Colonic mucosa (tissue), 4 donors: ENCODE results near the gene NR3C1. TPM values are rescaled to one million over a fixed set of nuclear protein-coding genes. Genes with fewer than 3 reads are reported as not detected.

Experiments used
- DNase-seq: peaks from one replicate; pipeline ENCODE4 v3.0.0-alpha.2; 2020
- H3K27ac ChIP-seq: fragments of 200-600 bp; one replicate; pipeline ENCODE4 v1.8.0; 2021
- H3K27me3 ChIP-seq: fragments of 200-600 bp; one replicate; pipeline ENCODE4 v1.8.0; 2021
- H3K36me3 ChIP-seq: fragments of 200-600 bp; one replicate; pipeline ENCODE4 v1.8.0; 2021
- H3K4me1 ChIP-seq: fragments of 200-600 bp; one replicate; pipeline ENCODE4 v1.8.0; 2021; ENCODE audit warnings: mild to moderate bottlenecking
- H3K4me3 ChIP-seq: fragments of 200-600 bp; one replicate; pipeline ENCODE4 v1.8.0; 2021
- H3K9ac ChIP-seq, 2 donors: one replicate each; pipeline ENCODE4 v1.7.0; 2013; ENCODE audit warnings: control low read depth in 2 of 2, low read depth in 2 of 2, low read length in 2 of 2
- H3K9me3 ChIP-seq: fragments of 200-600 bp; one replicate; pipeline ENCODE4 v1.8.0; 2021
- CTCF ChIP-seq: fragments of 200-600 bp; IDR thresholded peaks from one replicate; pipeline ENCODE4 v1.8.0; 2022; ENCODE audit warnings: antibody characterized with exemption, mild to moderate bottlenecking
- intact Hi-C: fragments of 100-400 bp; cut with DNase I; formaldehyde crosslinking; loops from one replicate; pipeline ENCODE4 v1.14.1; 2022
- total RNA-seq, 2 donors: library from RNA; stranded (reverse); fragmentation: NEBNext Ultra II Directional in 1 of 2; extraction: Animal tissue kit (Norgen Biotek cat#: 25700) in 1 of 2; gene quantifications; one replicate each; pipeline ENCODE4 v1.2.1, GENCODE V29; 2021
- donor health status: healthy.
- donor health status: DM: no; HTN: no; CAD: no.
- donor health status: DM: no; HTN: no; CAD: no.

NR3C1 gene
- total RNA-seq, 2 donors from 2014 or later = 13.0 to 23.5 TPM

DNA sequence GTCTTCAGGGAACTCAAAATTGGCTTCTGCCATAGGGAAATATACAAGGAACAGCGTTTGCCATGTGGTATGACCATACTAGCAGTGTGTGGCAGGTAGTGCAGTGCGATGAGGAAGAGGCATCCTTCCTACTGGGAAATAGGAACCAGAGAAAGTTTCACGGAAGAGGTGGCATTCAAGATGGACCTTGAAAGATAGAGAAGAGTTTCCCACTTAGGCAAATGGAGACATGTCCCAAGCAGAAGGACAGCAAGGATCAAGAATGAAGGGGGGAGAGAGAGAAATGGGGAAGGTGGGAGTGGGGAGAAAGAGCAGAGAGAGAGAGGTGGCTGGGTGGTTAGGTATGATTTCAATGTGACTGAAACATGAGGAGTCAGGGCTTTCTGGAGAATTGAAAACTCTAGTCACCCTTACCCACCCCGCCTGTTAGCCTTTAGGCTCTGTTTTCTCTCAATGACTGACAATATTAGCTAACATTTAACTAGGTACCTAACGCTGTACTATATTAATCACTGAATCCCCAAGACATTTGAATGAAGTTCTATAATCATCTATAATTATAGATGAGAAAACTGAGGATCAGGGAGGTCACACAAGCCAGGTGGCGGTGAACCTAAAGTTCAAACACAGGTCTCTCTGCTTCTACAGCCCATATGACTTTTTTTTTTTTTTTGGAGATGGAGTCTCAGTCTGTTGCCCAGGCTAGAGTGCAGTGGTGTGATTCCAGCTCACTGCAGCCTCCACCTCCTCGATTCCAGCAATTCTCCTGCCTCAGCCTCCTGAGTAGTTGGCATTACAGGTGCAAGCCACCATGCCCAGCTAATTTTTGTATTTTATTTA is 171.3 kb downstream of the NR3C1 start:
- intact Hi-C loops = no loop called here
- H3K9ac ChIP-seq = no peak overlapping the region
- TF ChIP-seq CTCF = no peak

GRCh38 chr5:143231416-143231815 is 172.1 kb downstream of the NR3C1 start:
- TF ChIP-seq CTCF = no peak
- Histone ChIP-seq H3K36me3 (no peaks in the 10 kb centered on the region), H3K9me3 (no peaks in the 10 kb centered on the region), H3K4me1 (no peaks in the 10 kb centered on the region), H3K9ac (no peak overlapping the region), H3K27ac (no peak overlapping the region), H3K27me3 (no peaks in the 10 kb centered on the region), H3K4me3 (no peak overlapping the region)
- intact Hi-C loops = no loop called here
- no peak for DNase-seq

More for the DNA sequence above, 171.3 kb downstream of the NR3C1 start:
- Histone ChIP-seq H3K9me3 (no peaks in the 10 kb centered on the region), H3K36me3 (no peaks in the 10 kb centered on the region), H3K27ac (no peak overlapping the region), H3K27me3 (no peaks in the 10 kb centered on the region), H3K4me3 (no peak overlapping the region), H3K4me1 (no peaks in the 10 kb centered on the region)
- DNase-seq = no peak

DNA sequence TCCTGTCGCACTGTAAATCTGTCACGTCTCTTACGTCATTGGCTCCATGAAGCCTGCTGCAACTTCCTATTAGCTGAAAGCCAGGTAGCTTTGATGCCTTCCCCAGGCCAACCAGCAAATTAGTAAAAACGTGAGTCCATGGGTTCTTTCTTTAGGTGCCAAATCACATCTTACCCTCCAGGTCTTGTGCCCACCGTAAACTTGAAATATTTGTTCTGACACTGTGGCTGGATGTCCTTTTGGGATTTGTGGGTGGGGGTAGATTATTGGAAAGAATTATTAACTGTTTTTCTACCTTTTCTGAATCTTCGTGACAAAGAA is 172.8 kb downstream of the NR3C1 start:
- Histone ChIP-seq H3K9ac (no peak overlapping the region), H3K27me3 (no peaks in the 10 kb centered on the region), H3K4me1 (no peaks in the 10 kb centered on the region), H3K4me3 (no peak overlapping the region), H3K27ac (no peak overlapping the region), H3K9me3 (no peaks in the 10 kb centered on the region), H3K36me3 (no peaks in the 10 kb centered on the region)
- intact Hi-C loops = no loop called here
- no peak for DNase-seq
- TF ChIP-seq CTCF = no peak

- no peak overlapping the region for H3K4me3 ChIP-seq
- no peaks in the 10 kb centered on the region for H3K9me3 ChIP-seq
- H3K27me3 ChIP-seq = no peaks in the 10 kb centered on the region
- H3K9ac ChIP-seq = no peak overlapping the region
- DNase-seq = no peak
- TF ChIP-seq CTCF = no peak
- no peaks in the 10 kb centered on the region for H3K36me3 ChIP-seq
- intact Hi-C loops = no loop called here
- H3K27ac ChIP-seq = no peak overlapping the region
- H3K4me1 ChIP-seq = no peaks in the 10 kb centered on the region
Observed at GRCh38 chr5:143229896-143230675, 173.4 kb downstream of the NR3C1 start.

DNA sequence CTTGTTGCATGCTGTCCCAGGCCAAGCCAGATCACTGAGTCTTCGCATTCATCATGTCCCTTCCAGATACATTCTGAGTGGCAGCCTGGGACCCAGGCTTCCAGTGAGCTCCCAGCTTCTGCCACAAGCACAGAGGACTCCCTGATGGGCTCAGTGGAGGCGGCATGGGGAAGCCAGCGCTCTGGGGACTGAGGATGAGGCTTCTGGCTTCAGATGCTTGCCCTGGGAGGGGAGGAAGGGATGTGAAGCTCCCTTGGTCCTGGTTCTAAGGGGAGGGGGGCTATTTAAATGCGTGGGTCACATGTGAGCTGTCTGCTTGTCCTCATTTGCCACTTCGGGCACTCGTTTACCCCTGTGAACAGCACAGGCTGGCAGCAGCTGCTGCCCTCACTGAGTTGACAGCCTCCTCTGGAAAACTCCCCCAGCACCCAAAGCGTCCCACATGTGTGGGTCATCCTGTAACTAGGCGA is 174.0 kb downstream of the NR3C1 start:
- no peak for DNase-seq
- no peaks in the 10 kb centered on the region for H3K27me3 ChIP-seq
- H3K4me1 ChIP-seq = no peaks in the 10 kb centered on the region
- intact Hi-C loops = no loop called here
- no peak overlapping the region for H3K27ac ChIP-seq
- H3K9me3 ChIP-seq = no peaks in the 10 kb centered on the region
- H3K9ac ChIP-seq = no peak overlapping the region
- no peak for TF ChIP-seq CTCF
- no peaks in the 10 kb centered on the region for H3K36me3 ChIP-seq
- H3K4me3 ChIP-seq = no peak overlapping the region
